Peyer's patch (tissue), 4 donors: ENCODE data around the gene FAM32A.

Experiments
- CTCF ChIP-seq, 6 experiments: fragments of 450-650 bp in 4 of 6; fragments of 200-600 bp in 2 of 6; sonication (generic) in 1 of 6; IDR thresholded peaks; one replicate each; pipeline ENCODE4 v1.5.1; 2017 to 2019; ENCODE audit warnings: antibody characterized with exemption in 6 of 6, mild to moderate bottlenecking in 3 of 6, moderate library complexity in 1 of 6
- POLR2A ChIP-seq, 2 donors: fragments of 450-650 bp; IDR thresholded peaks; one replicate each; pipeline ENCODE4 v1.5.1; 2017; ENCODE audit warnings: antibody characterized with exemption in 2 of 2, mild to moderate bottlenecking in 2 of 2, moderate library complexity in 2 of 2

DNA sequence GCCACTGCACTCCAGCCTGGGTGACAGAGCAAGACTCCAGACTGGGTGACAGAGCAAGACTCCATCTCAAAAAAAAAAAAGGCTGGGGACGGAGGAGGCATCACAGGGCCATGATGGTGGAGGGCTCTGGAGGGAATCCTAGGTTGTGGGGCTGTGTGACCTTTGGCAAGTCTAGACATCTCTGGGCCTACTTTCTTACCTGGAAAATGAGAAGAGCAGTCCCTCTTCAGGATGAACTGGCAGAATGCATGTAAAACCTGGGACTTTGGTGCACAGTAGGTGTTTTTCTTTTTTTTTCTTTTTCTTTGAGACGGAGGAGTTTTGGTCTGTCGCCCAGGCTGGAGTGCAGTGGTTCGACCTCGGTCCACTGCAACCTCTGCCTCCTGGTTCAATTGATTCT lies 25.6 kb upstream of the FAM32A start:
- TF ChIP-seq CTCF (IDR thresholded peaks at IDR 0.05): no peak
- TF ChIP-seq POLR2A (IDR thresholded peaks at IDR 0.05): no peak
